BLaER1 (cell line): ENCODE data around the gene TSTD2.
A peak's percentile ranks its signal among the peaks of the same experiment; 100 is the strongest.

Source experiments
- H3K27ac ChIP-seq: shearing (Covaris generic); formaldehyde crosslinking; 2 replicates; pipeline ENCODE4 v1.8.1; 2022
- H3K27me3 ChIP-seq: shearing (Covaris generic); formaldehyde crosslinking; 2 replicates; pipeline ENCODE4 v1.8.1; 2022
- H3K36me3 ChIP-seq: shearing (Covaris generic); formaldehyde crosslinking; 2 replicates; pipeline ENCODE4 v1.8.1; 2022
- H3K4me1 ChIP-seq: shearing (Covaris generic); formaldehyde crosslinking; 2 replicates; pipeline ENCODE4 v1.8.1; 2022
- H3K4me2 ChIP-seq: shearing (Covaris generic); formaldehyde crosslinking; 2 replicates; pipeline ENCODE4 v1.8.1; 2022
- H3K4me3 ChIP-seq: shearing (Covaris generic); formaldehyde crosslinking; 2 replicates; pipeline ENCODE4 v1.8.1; 2022
- H3K9ac ChIP-seq: shearing (Covaris generic); formaldehyde crosslinking; 2 replicates; pipeline ENCODE4 v1.8.1; 2022
- H3K9me3 ChIP-seq: shearing (Covaris generic); formaldehyde crosslinking; 2 replicates; pipeline ENCODE4 v1.8.1; 2022
- H4K20me1 ChIP-seq: shearing (Covaris generic); formaldehyde crosslinking; 2 replicates; pipeline ENCODE4 v1.8.1; 2022
- Cebpa-rat ChIP-seq: shearing (Covaris generic); IDR thresholded peaks from 2 replicates; pipeline ENCODE4 v1.8.1; 2022

Gene TSTD2

DNA sequence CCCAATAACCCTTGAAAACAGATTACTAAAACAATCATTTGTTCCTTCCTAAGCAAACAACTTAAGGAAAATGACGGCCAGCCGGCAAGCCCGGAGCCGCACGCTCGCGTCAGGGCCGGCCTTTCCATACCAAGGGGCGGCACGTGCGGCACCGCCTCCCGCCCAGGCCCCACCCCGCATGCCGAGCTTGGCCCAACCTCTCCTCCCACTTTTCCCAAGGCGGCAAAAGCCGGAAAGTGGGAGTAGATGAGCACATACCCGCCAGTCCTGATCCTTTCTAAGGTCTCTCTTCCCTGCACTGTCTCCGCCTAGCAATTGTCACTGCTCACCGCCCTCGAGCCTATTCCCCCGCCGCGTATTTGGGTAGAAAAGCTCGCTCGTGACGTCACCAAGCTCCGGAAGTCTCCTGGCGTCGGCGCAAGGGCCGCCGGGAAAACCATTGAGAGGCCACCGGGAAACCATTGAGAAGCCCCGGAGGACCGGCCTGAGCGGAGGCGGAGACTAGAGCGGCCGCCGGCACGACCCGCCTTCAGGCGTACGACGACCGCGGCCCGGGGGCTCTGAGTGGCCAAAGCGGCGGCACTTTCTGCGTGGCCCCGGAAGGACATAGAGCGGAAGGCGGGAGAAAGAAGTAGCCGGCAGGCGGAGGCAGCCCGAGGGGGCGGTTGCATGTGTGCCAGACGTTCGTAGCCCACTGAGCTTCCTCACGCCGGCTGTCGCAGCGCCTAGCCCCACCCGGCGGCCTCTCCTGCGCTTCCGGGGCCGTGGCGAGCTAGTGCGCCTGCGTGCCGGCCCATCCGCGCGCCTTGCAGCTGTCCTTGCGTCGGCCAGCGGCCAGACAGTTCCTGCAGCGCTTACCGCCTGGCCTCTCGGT lies at the start of gene TSTD2, which contains the start of gene NCBP1:
Gene TSTD2, minus strand, starts transcription at position 384 of the 874 bp plus-strand sequence. CDS start 5,806 bp downstream, outside the sequence.
Gene NCBP1, plus strand, starts transcription at position 837 of the 874 bp plus-strand sequence. CDS start 61 bp downstream, outside the sequence.
- peak within 1 kb of the TSS; percentile 97 for H3K9ac ChIP-seq
- peak within 1 kb of the TSS; percentile 99 for H3K4me3 ChIP-seq
- no peak for TF ChIP-seq Cebpa-rat
- H3K27ac ChIP-seq, result peak within 1 kb of the TSS; percentile 95
- no peaks in the 10 kb centered on the region for H3K27me3 ChIP-seq
- H4K20me1 ChIP-seq, result peaks cover 62% of the 10 kb centered on the region
- peaks cover 5% of the 10 kb centered on the region; the same call in 1 of the 2 replicates for H3K36me3 ChIP-seq
- no peaks in the 10 kb centered on the region for H3K9me3 ChIP-seq
- H3K4me1 ChIP-seq, result peaks cover 47% of the 10 kb centered on the region
- H3K4me2 ChIP-seq, result peak within 1 kb of the TSS; percentile 88

DNA sequence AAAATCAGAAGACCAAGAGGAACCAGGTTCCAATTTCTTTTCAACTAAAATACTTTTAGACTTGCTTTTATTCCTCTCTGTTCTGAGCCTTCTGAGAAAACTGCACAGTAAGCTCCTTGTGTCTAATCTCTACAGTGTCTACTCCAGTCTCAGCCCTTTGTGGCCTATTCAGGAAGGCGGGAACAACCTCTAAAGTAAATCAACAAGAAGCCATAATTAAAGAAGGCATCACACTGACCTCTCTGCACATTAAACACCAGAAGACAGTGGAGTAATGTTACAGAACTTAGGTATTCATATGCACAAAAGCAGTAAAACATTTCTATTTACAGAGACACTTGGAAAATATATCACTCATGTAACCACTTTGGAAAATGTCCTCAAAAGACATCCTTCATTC lies 49.1 kb upstream of the TSTD2 start:
- Histone ChIP-seq H3K4me1 (no peaks in the 10 kb centered on the region), H3K27me3 (no peaks in the 10 kb centered on the region), H3K27ac (no peak overlapping the region), H3K9ac (no peak overlapping the region), H4K20me1 (peaks cover 26% of the 10 kb centered on the region), H3K4me2 (no peak overlapping the region), H3K9me3 (no peaks in the 10 kb centered on the region), H3K4me3 (no peak overlapping the region), H3K36me3 (peaks cover 81% of the 10 kb centered on the region)
- TF ChIP-seq Cebpa-rat, result no peak

DNA sequence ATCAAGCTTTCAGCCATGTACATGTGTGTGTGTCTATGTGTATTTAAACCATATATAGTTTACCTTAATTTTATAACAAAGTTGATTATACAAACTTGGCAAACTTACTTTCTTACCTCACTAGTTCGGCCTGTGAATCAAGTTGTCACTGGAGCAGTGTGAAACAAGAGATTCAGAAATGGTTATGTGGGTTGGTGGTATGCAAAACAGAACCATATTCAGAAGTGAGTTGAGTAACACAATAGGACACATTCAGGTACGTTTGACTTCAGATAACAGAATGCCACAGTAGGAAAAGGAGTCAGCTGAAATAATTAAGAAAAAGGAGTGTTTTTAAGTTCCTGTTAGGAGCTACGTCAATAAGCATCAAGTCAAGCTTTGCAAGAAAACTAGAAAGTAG lies 42.5 kb upstream of the TSTD2 start:
- Histone ChIP-seq H3K27ac (no peak overlapping the region), H3K4me2 (no peak overlapping the region), H3K9ac (no peak overlapping the region), H4K20me1 (peaks cover 40% of the 10 kb centered on the region), H3K4me3 (no peak overlapping the region), H3K9me3 (no peaks in the 10 kb centered on the region), H3K4me1 (no peaks in the 10 kb centered on the region), H3K36me3 (peaks cover 98% of the 10 kb centered on the region), H3K27me3 (no peaks in the 10 kb centered on the region)
- TF ChIP-seq Cebpa-rat, result no peak

DNA sequence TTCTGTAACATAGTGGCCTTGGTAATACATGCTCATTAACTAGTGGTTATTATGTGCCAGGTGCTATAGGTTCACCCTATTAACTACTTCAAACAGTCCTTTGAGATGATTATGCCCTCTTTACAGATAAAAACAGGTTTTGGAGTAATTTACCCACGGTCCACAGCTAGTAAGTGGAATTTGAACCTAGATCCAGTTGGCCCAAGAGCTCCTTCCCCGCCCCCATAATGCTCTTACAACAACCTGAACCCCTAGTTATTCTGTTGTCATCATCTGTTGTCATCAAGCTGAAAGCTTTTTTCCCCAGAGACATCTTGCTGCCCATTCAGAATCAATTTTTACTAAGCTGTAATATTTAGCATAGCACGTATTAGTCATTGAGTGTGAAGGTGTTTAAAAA lies 40.8 kb upstream of the TSTD2 start:
- Histone ChIP-seq H3K4me1 (no peaks in the 10 kb centered on the region), H3K27me3 (no peaks in the 10 kb centered on the region), H4K20me1 (peaks cover 47% of the 10 kb centered on the region)

DNA sequence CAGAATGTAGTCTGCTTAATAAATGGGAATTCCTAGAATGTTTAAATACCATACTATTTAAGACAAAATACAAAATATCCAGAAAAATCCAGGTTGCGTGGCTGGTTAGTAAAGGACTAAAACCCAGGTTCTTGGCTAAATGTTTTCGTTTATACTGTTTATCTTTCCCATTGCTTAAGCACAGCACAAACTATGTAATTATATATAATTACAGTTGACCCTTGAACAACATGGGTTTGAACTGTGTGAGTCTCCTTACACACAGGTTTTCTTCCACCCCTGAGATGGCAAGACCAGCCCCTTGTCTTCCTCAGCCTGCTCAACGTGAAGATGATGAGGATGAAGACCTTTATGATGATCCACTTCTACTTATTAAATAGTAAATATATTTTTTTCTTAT lies 39.2 kb upstream of the TSTD2 start:
- H3K9ac ChIP-seq, result no peak overlapping the region
- TF ChIP-seq Cebpa-rat, result no peak
- peaks cover 36% of the 10 kb centered on the region for H4K20me1 ChIP-seq
- no peak overlapping the region for H3K4me3 ChIP-seq
- no peak overlapping the region for H3K27ac ChIP-seq
- H3K9me3 ChIP-seq, result no peaks in the 10 kb centered on the region
- H3K4me1 ChIP-seq, result no peaks in the 10 kb centered on the region
- H3K36me3 ChIP-seq, result peaks cover 100% of the 10 kb centered on the region
- H3K27me3 ChIP-seq, result no peaks in the 10 kb centered on the region
- no peak overlapping the region for H3K4me2 ChIP-seq

More for the DNA sequence above, 40.8 kb upstream of the TSTD2 start:
- Histone ChIP-seq H3K27ac (no peak overlapping the region), H3K36me3 (peaks cover 100% of the 10 kb centered on the region), H3K9me3 (no peaks in the 10 kb centered on the region), H3K4me2 (no peak overlapping the region), H3K9ac (no peak overlapping the region), H3K4me3 (no peak overlapping the region)
- TF ChIP-seq Cebpa-rat, result no peak

DNA sequence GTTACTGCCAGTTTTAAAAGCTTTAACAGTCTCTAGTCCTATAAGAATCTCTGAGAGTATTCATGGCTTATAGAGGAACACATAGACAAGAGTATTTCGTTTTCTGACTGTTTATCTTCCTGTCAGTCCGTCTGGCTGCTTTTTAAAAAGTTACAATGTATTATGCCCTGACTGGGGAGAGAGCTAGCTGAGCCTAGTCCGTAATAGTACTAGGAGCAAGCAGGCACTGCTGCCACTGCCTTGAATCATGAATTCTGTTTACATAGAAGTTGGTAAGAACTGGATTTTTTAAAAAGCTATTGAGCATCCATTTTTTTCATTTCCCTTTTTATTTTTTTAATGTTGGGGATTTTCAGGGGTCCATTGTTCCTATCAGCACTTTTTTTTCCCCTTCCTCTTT lies 37.4 kb upstream of the TSTD2 start:
- no peaks in the 10 kb centered on the region for H3K27me3 ChIP-seq
- H3K9me3 ChIP-seq, result no peaks in the 10 kb centered on the region
- no peak overlapping the region for H3K27ac ChIP-seq
- peaks cover 100% of the 10 kb centered on the region for H3K36me3 ChIP-seq
- H3K9ac ChIP-seq, result no peak overlapping the region
- no peak for TF ChIP-seq Cebpa-rat
- H3K4me2 ChIP-seq, result no peak overlapping the region
- peaks cover 46% of the 10 kb centered on the region for H4K20me1 ChIP-seq
- H3K4me3 ChIP-seq, result no peak overlapping the region
- H3K4me1 ChIP-seq, result peaks cover 5% of the 10 kb centered on the region; the same call in 1 of the 2 replicates

DNA sequence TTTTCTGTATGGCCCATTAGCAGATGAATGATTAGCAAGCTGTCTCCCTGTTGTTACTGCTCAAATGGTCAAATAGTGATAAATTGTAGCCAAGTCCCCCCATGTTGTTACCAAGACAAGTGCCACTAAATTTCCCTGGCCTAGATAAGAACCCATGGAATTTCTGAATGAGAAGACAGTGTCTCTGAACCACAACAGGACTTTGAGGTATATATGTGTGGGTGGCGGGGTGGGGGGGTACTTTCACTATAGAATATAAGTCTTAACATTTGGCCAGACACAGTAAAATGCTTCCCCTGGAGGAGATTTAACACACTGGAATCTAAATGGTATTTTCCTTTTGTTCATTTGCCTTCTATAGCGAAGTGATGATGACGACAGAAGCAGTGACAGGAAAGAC lies 35.3 kb upstream of the TSTD2 start:
- Histone ChIP-seq H3K4me1 (peaks cover 5% of the 10 kb centered on the region; the same call in 1 of the 2 replicates), H3K4me2 (no peak overlapping the region), H3K27me3 (no peaks in the 10 kb centered on the region), H3K9ac (no peak overlapping the region), H3K4me3 (no peak overlapping the region), H3K36me3 (peaks cover 99% of the 10 kb centered on the region), H3K27ac (no peak overlapping the region), H4K20me1 (peaks cover 35% of the 10 kb centered on the region), H3K9me3 (no peaks in the 10 kb centered on the region)
- no peak for TF ChIP-seq Cebpa-rat

DNA sequence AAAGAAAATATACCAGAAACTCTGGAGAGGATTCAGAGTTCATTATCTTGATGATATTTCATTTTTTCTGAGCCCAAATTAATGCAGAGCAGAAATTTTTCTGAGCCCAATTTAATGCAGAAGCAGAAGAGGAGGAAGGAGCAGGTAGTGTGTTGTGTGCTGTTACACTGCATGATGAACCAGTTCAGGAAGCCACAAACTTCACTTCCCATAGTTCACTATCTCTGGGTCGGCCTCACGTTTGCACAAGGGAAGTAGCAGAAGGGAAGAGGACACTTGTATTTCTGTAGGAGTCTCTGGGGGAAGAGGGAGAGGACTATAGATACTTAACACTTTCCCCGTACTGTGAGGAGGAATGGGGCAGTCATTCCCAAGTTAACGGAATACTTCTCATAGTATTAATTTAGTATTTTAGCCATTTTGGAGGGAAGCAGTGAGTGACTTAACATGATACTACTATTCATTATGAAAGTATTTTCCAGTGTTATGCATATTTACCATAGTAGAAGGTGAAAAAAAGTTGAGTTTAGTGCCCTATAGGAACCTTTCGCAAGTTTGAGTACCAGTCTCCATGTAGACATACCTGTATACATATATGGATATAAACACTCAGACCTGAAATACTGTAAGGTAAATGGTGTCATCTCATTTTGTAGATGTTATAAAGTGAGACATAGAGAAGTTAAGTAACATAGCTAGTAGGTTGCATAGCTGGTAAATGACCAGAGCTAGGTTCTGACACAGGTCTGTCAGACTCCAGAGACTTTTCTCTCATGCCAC lies 33.9 kb upstream of the TSTD2 start:
- Histone ChIP-seq H3K27ac (no peak overlapping the region), H4K20me1 (peaks cover 25% of the 10 kb centered on the region; the same call in 1 of the 2 replicates), H3K36me3 (peaks cover 99% of the 10 kb centered on the region), H3K9me3 (no peaks in the 10 kb centered on the region), H3K4me2 (no peak overlapping the region), H3K9ac (no peak overlapping the region), H3K27me3 (no peaks in the 10 kb centered on the region), H3K4me1 (peaks cover 5% of the 10 kb centered on the region; the same call in 1 of the 2 replicates), H3K4me3 (no peak overlapping the region)
- TF ChIP-seq Cebpa-rat, result no peak

DNA sequence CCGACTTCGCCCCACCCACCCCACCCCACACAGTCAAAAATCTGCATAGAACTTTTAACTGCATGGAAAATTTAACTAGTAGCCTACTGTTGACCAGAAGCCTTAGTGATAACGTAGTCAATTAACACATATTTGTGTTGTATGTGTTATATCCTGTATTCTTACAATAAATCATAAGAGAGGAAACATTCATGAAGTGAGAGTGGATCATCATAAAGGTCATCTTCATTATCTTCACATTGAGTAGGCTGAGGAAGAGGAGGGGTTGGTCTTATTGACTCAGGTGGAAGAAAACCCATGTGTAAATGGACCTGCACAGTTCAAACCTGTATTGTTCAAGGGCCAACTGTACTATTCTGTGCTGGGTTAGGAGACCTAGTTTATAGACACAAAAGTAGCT lies 32.6 kb upstream of the TSTD2 start:
- no peaks in the 10 kb centered on the region for H3K9me3 ChIP-seq
- H3K27me3 ChIP-seq, result no peaks in the 10 kb centered on the region
- H3K4me3 ChIP-seq, result no peak overlapping the region
- peaks cover 24% of the 10 kb centered on the region; the same call in 1 of the 2 replicates for H4K20me1 ChIP-seq
- peaks cover 5% of the 10 kb centered on the region; the same call in 1 of the 2 replicates for H3K4me1 ChIP-seq
- H3K27ac ChIP-seq, result no peak overlapping the region
- H3K36me3 ChIP-seq, result peaks cover 96% of the 10 kb centered on the region
- TF ChIP-seq Cebpa-rat, result no peak
- H3K9ac ChIP-seq, result no peak overlapping the region
- H3K4me2 ChIP-seq, result no peak overlapping the region

DNA sequence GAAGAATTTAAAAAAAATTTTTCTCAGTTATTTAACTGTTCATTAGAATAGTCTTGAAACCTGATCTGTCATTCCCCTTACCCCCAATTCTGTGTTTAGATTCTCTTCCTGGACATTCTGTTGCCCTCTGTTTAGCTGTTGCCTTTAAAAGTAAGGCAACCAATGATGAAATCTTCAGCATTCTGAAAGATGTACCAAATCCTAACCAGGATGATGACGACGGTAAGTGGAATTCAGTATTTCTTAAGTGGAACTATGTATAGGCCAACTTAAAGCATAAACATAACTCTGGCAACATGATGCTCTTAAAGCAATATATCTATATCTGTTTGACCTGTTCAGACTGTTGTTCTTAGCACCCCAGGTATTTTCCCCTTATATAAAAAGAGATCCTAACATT lies 27.7 kb upstream of the TSTD2 start:
- H3K27me3 ChIP-seq, result no peaks in the 10 kb centered on the region
- H3K4me2 ChIP-seq, result no peak overlapping the region
- H4K20me1 ChIP-seq, result 0 out of 2 replicates have a peak, but pooled peaks cover 10% of the 10 kb centered on the region
- H3K9me3 ChIP-seq, result no peaks in the 10 kb centered on the region
- H3K4me3 ChIP-seq, result no peak overlapping the region
- H3K36me3 ChIP-seq, result peaks cover 96% of the 10 kb centered on the region
- H3K27ac ChIP-seq, result no peak overlapping the region
- H3K9ac ChIP-seq, result no peak overlapping the region
- no peak for TF ChIP-seq Cebpa-rat
- H3K4me1 ChIP-seq, result 0 out of 2 replicates have a peak, but pooled peaks cover 4% of the 10 kb centered on the region
